Fibroblast of lung (primary cell): ENCODE measurements around the gene C6orf62. TPM values are rescaled to one million over a fixed set of nuclear protein-coding genes. Genes with fewer than 3 reads are reported as not detected.

Experiments used
- DNase-seq, 2 donors: peaks; one replicate each; pipeline versions ENCODE4 v3.0.0 to v3.0.0-alpha.2; 2010; ENCODE audit warnings: low read depth in 2 of 2
- H2AFZ ChIP-seq: 2 replicates; pipeline ENCODE4 v1.5.1; 2012; ENCODE audit warnings: low read length, control low read depth, inconsistent platforms
- H3K27ac ChIP-seq: 2 replicates; pipeline ENCODE4 v1.5.1; 2011; ENCODE audit warnings: low read length, control low read depth; ENCODE audit not compliant: insufficient read depth
- H3K27me3 ChIP-seq: 2 replicates; pipeline ENCODE4 v1.5.1; 2011; ENCODE audit warnings: mild to moderate bottlenecking, low read length; ENCODE audit not compliant: control insufficient read depth, insufficient read depth
- H3K36me3 ChIP-seq: 2 replicates; pipeline ENCODE4 v1.5.1; 2011; ENCODE audit warnings: low read length; ENCODE audit not compliant: control insufficient read depth, insufficient read depth
- H3K4me1 ChIP-seq: 2 replicates; pipeline ENCODE4 v1.5.1; 2011; ENCODE audit warnings: low read length; ENCODE audit not compliant: control insufficient read depth, insufficient read depth; ENCODE audit errors: extremely low read depth
- H3K4me2 ChIP-seq: 2 replicates; pipeline ENCODE4 v1.5.1; 2011; ENCODE audit warnings: low read length, control low read depth; ENCODE audit not compliant: insufficient read depth; ENCODE audit errors: extremely low read depth
- H3K4me3 ChIP-seq, 4 experiments: fragments of 200-600 bp in 1 of 4; sonication (generic) in 1 of 4; replicated peaks in 1 of 4; 2 replicates each; pipeline ENCODE4 v1.5.1; 2011 to 2016; ENCODE audit warnings: low read length in 4 of 4, low read depth in 3 of 4, mild to moderate bottlenecking in 3 of 4, control low read depth in 2 of 4, inconsistent platforms in 1 of 4, mixed read lengths in 1 of 4; ENCODE audit not compliant: insufficient read depth in 1 of 4; ENCODE audit errors: control extremely low read depth in 1 of 4
- H3K79me2 ChIP-seq: 2 replicates; pipeline ENCODE4 v1.5.1; 2012; ENCODE audit warnings: mild to moderate bottlenecking, low read length, inconsistent platforms; ENCODE audit not compliant: control insufficient read depth, insufficient read depth
- H3K9ac ChIP-seq: 2 replicates; pipeline ENCODE4 v1.5.1; 2011; ENCODE audit warnings: mild to moderate bottlenecking, low read length, control low read depth; ENCODE audit not compliant: insufficient read depth
- H3K9me3 ChIP-seq: 2 replicates; pipeline ENCODE4 v1.5.1; 2012; ENCODE audit warnings: low read depth, low read length; ENCODE audit not compliant: control insufficient read depth, insufficient read depth
- H4K20me1 ChIP-seq: 2 replicates; pipeline ENCODE4 v1.5.1; 2011; ENCODE audit warnings: low read length; ENCODE audit not compliant: control insufficient read depth, insufficient read depth; ENCODE audit errors: extremely low read depth
- CTCF ChIP-seq, 2 donors: IDR thresholded peaks in 1 of 2; conservative IDR thresholded peaks in 1 of 2; 1 replicate in 1 of 2; 2 replicates in 1 of 2; pipeline ENCODE4 v1.5.1; 2011 to 2012; ENCODE audit warnings: low read length in 2 of 2, control low read depth in 1 of 2, inconsistent platforms in 1 of 2, low read depth in 1 of 2, mild to moderate bottlenecking in 1 of 2
- EZH2 ChIP-seq: IDR thresholded peaks from 2 replicates; pipeline ENCODE4 v1.5.1; 2012; ENCODE audit warnings: low read length, control low read depth, mild to moderate bottlenecking; ENCODE audit errors: missing control alignments
- polyA plus RNA-seq, 2 donors: library from polyadenylated mRNA; depleted of rRNA in 1 of 2; stranded (reverse) in 1 of 2; unstranded in 1 of 2; fragments of >200 nt; gene quantifications; 2 replicates each; pipeline ENCODE4 v1.2.1, GENCODE V29; 2011 to 2012; ENCODE audit warnings: missing spikeins in 1 of 2
- total RNA-seq: library from RNA; depleted of rRNA; stranded (reverse); fragments of >200 nt; gene quantifications from 2 replicates; pipeline ENCODE4 v1.2.1, GENCODE V29; 2014

C6orf62 gene
- total and polyA plus RNA-seq, 2 donors (not counting 1 experiment from before 2014, with no cell fraction given): 103 to 147 TPM

GRCh38 chr6:24704468-24704867 is 14.5 kb downstream of the C6orf62 start:
- Histone ChIP-seq H4K20me1 (no peaks in the 10 kb centered on the region), H3K36me3 (peaks cover 6% of the 10 kb centered on the region)

GRCh38 chr6:24702720-24703282 is 16.2 kb downstream of the C6orf62 start:
- Histone ChIP-seq H3K9me3 (no peaks in the 10 kb centered on the region), H3K27me3 (no peaks in the 10 kb centered on the region), H2AFZ (no peak overlapping the region), H3K4me2 (no peak overlapping the region), H3K79me2 (no peaks in the 10 kb centered on the region), H4K20me1 (no peaks in the 10 kb centered on the region), H3K9ac (no peak overlapping the region), H3K4me1 (no peaks in the 10 kb centered on the region), H3K4me3 (no peak overlapping the region), H3K27ac (no peak overlapping the region), H3K36me3 (peaks cover 6% of the 10 kb centered on the region)
- no peak for TF ChIP-seq EZH2
- no peak for TF ChIP-seq CTCF (conservative IDR thresholded peaks at IDR 0.05 in 1 of 2, IDR thresholded peaks at IDR 0.05 in 1 of 2; ENCODE audit: low read depth in 1 of 2, low read length in 2 of 2)
- no peak for DNase-seq

More at GRCh38 chr6:24704468-24704867, 14.5 kb downstream of the C6orf62 start:
- Histone ChIP-seq H3K27ac (no peak overlapping the region), H2AFZ (no peak overlapping the region), H3K4me2 (no peak overlapping the region), H3K9me3 (no peaks in the 10 kb centered on the region), H3K4me1 (no peaks in the 10 kb centered on the region), H3K27me3 (no peaks in the 10 kb centered on the region), H3K9ac (no peak overlapping the region), H3K79me2 (peaks cover 2% of the 10 kb centered on the region), H3K4me3 (no peak overlapping the region)
- TF ChIP-seq EZH2 (no peak), CTCF (conservative IDR thresholded peaks at IDR 0.05 in 1 of 2, IDR thresholded peaks at IDR 0.05 in 1 of 2; ENCODE audit: low read depth in 1 of 2, low read length in 2 of 2) (no peak)
- no peak for DNase-seq

- no peaks in the 10 kb centered on the region for H3K79me2 ChIP-seq
- no peak overlapping the region for H2AFZ ChIP-seq
- no peak for DNase-seq
- H3K27me3 ChIP-seq: no peaks in the 10 kb centered on the region
- TF ChIP-seq CTCF (conservative IDR thresholded peaks at IDR 0.05 in 1 of 2, IDR thresholded peaks at IDR 0.05 in 1 of 2; ENCODE audit: low read depth in 1 of 2, low read length in 2 of 2): no peak
- no peak for TF ChIP-seq EZH2
- no peak overlapping the region for H3K4me2 ChIP-seq
- H3K9me3 ChIP-seq: no peaks in the 10 kb centered on the region
- no peak overlapping the region for H3K27ac ChIP-seq
- H3K4me1 ChIP-seq: no peaks in the 10 kb centered on the region
- H4K20me1 ChIP-seq: no peaks in the 10 kb centered on the region
- no peak overlapping the region for H3K9ac ChIP-seq
- no peak overlapping the region for H3K4me3 ChIP-seq
- H3K36me3 ChIP-seq: peaks cover 1% of the 10 kb centered on the region
These were observed 19.2 kb downstream of the C6orf62 start for GRCh38 chr6:24699521-24700359.
